Coronary artery (tissue), 2 donors: ENCODE data around the gene DHRS4L2.
A peak's percentile ranks its signal among the peaks of the same experiment; 100 is the strongest.
"Not testable (repeated sequence)": the region's sequence is repeated elsewhere in the genome, so short reads cannot be mapped to it uniquely, and the experiment has no call there.

ENCODE experiments used
- DNase-seq: peaks from one replicate; pipeline ENCODE4 v3.0.0-alpha.2; 2017; ENCODE audit warnings: low spot score
- H3K27ac ChIP-seq, 2 donors: fragments of 200-600 bp; sonication (generic); one replicate each; pipeline ENCODE4 v1.5.1; 2016 to 2019
- H3K4me3 ChIP-seq: fragments of 200-600 bp; sonication (generic); 2 replicates; pipeline ENCODE4 v1.5.1; 2016; ENCODE audit warnings: mild to moderate bottlenecking, moderate library complexity
- TF ChIP-seq, protein P1 (sequence below): fragments of 200-600 bp; sonication (generic); IDR thresholded peaks from one replicate; pipeline ENCODE4 v1.5.1; 2019; ENCODE audit warnings: antibody characterized with exemption

DHRS4L2 gene

DNA sequence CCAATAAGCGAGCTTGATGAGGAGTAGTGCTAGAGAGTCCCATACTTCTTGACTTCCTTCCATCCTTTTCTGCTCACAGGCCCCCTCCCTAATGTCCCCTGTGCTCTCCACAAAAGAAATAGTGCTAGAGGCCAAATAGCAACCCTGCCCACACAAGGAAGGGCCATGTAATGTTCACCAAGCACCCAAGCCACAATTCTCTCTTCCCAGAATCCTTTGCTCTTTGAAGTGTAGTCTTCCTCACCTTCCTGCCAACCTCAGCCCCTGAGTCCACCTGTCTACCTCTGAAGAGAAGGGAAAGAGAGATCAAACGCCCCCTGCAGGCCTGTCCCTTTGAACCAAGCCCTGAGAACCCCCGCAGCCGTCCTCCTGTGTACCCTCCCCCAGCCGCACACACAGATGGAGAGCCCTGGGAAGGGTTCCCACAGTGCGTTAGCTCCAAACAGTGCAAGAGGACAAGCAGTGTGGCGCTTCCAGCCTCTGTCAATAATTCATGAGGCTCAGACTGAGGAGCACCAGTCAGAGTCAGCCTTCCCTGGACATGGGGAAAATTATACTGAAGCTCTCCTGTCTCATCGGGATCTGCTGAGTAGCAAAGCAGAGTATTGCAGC is 37.0 kb upstream of the DHRS4L2 start:
- DNase-seq = no peak
- H3K4me3 ChIP-seq = no peak overlapping the region
- TF ChIP-seq, protein P1, sequence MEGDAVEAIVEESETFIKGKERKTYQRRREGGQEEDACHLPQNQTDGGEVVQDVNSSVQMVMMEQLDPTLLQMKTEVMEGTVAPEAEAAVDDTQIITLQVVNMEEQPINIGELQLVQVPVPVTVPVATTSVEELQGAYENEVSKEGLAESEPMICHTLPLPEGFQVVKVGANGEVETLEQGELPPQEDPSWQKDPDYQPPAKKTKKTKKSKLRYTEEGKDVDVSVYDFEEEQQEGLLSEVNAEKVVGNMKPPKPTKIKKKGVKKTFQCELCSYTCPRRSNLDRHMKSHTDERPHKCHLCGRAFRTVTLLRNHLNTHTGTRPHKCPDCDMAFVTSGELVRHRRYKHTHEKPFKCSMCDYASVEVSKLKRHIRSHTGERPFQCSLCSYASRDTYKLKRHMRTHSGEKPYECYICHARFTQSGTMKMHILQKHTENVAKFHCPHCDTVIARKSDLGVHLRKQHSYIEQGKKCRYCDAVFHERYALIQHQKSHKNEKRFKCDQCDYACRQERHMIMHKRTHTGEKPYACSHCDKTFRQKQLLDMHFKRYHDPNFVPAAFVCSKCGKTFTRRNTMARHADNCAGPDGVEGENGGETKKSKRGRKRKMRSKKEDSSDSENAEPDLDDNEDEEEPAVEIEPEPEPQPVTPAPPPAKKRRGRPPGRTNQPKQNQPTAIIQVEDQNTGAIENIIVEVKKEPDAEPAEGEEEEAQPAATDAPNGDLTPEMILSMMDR = no peak
- H3K27ac ChIP-seq = no peak overlapping the region

GRCh38 chr14:23953116-23953463 is 35.6 kb upstream of the DHRS4L2 start:
- not testable (repeated sequence) for DNase-seq
- Histone ChIP-seq H3K4me3 (peak overlapping the region; percentile 78), H3K27ac (peak overlapping the region; percentile 61 to 90)

- Histone ChIP-seq H3K4me3 (peak within 1 kb of the TSS; percentile 78), H3K27ac (peak within 1 kb of the TSS; percentile 61 to 90)
- peak; percentile 83 for DNase-seq
- TF ChIP-seq, protein P1 = peak; percentile 93
Observed at GRCh38 chr14:23953464-23954278, 35.1 kb upstream of the DHRS4L2 start, which contains the start of gene DHRS4. TSS of gene DHRS4 (plus strand) at chr14:23953770. CDS start at chr14:23953789, 19 bp downstream.

DNA sequence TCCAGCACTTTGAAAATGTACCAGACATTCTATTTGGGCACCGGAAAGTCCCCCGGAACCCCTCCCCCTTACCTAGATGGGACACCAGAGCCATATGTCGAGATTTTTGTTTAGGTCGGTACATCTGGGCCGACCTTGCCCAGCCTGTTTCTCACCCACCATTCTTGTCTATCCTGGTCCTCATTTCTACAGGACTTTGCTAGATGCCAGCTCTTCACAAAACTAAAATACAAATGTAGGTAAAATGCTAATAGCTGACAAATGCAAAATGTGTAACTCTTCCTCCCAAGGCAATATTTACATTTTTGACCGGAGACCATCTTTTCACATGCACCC is 34.5 kb upstream of the DHRS4L2 start:
- not testable (repeated sequence) for DNase-seq
- Histone ChIP-seq H3K27ac (peak overlapping the region; percentile 61 to 90), H3K4me3 (peak overlapping the region; percentile 78)
- TF ChIP-seq, protein P1 = peak; percentile 2

- H3K4me3 ChIP-seq, DNase-seq, H3K27ac ChIP-seq: not testable (repeated sequence)
Observed at GRCh38 chr14:23954965-23955364, 33.8 kb upstream of the DHRS4L2 start.

GRCh38 chr14:23955811-23956210 is 32.9 kb upstream of the DHRS4L2 start:
- not testable (repeated sequence) for DNase-seq, H3K27ac ChIP-seq, H3K4me3 ChIP-seq

DNA sequence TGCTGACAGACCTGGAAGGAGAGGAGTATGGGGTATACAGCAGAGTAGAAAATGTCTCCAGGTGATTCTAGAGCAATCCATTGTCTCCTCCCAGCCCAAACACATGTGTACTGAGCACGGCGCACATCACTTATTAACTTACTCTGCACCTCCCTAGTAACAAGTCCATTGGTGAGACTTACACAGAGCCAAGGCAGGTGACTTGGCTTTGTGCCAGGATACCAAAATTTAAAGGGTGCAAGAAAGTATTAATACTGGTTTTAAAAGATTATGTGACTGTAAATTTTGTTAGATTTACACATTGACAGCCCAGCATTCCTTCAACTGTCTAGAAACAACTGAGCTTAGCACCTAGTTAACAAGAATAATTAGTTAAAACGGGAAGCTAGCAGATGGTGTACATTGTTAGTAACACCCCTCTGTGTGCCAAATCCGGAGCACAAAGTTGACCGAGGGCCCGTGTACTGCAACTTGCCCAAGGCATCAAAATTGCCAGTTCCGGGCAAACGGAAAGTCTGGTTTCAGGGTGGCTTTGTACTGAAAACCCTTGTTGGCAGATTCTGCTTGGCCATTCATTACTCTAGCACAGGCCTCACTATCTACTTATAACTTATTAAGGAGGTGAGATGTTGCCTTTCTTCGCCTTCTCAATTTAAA is 30.7 kb upstream of the DHRS4L2 start:
- DNase-seq, H3K27ac ChIP-seq, H3K4me3 ChIP-seq: not testable (repeated sequence)

DNA sequence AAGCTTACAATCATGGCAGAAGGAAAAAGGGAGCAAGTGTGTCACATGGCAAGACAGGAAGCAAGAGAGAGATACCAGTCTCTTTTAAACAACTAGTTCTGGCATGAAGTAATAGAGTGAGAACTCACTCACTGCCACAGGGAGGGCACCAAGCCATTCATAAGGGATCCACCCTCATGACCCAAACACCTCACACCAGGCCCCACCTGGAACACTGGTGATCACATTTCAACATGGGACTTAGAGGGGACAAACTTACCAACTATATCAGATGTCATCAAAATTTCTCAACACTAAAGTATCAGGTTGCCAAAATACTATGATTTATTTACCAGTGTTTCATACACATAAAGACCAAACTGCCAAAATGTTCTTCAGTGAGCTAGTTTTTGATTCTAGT is 27.8 kb upstream of the DHRS4L2 start:
- H3K27ac ChIP-seq, DNase-seq, H3K4me3 ChIP-seq: not testable (repeated sequence)

- not testable (repeated sequence) for DNase-seq, H3K4me3 ChIP-seq, H3K27ac ChIP-seq
Observed at GRCh38 chr14:23961704-23962103, 27.0 kb upstream of the DHRS4L2 start.

DNA sequence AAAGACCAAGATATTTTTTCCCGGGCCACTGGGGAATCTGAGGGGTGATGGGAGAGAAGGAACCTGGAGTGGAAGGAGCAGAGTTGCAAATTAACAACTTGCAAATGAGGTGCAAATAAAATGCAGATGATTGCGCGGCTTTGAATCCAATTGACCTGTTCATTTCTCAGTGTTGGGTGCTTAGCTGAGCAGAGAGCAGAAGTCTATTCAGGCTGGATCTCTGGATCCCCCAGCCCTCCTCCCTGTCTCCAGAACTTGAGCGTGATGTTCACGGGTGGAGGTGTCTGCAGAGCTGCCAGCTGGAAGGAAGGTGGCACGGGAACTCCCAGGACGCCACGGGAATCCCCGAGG is 19.6 kb upstream of the DHRS4L2 start:
- H3K4me3 ChIP-seq = peak overlapping the region; percentile 77

DNA sequence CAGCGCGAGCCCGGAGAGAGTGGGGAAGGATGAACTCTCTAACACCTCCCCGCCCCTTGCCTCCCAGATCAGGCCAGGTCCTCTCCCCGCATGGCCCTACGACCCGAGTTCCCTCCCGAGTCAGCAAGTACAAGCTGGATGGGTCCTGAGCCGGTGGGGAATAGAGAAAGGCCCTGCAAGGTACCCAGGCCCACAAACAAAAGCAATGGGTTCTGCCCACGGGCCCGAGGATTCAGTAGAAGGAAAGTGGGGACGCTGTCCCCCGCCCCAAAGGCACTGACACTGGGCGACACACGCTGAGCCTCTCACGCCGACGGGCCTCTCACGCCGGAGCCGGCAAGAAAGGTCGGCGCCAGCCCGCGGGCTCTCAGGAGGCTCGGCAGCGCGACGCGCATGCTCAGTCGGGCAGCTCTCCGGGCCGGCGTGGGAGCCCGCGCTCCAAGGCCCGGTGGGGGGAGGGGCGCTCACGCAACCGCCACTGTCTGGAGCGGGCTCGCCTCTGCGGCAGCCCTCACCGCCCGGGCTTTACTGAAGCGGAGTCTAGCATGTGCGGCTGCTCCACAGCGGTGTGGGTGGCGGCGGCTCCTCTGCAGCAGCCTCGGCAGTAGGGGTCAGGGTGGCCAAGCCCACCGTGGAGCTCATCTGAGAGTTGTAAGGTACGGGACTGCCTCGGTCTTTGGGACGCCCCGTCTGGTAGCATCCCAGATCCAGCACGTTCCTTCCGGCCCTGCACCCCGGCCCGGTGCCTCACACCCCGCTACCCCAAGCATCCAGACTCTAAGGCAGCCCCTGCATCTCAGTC is 19.0 kb upstream of the DHRS4L2 start:
- not testable (repeated sequence) for DNase-seq
- peak overlapping the region in 1 of 2 donors; percentile 75 for H3K27ac ChIP-seq
- peak overlapping the region; percentile 77 for H3K4me3 ChIP-seq

More for the DNA sequence above, 19.6 kb upstream of the DHRS4L2 start:
- DNase-seq, H3K27ac ChIP-seq: not testable (repeated sequence)

GRCh38 chr14:23970283-23970659 is 18.5 kb upstream of the DHRS4L2 start:
- peak overlapping the region; percentile 77 for H3K4me3 ChIP-seq
- not testable (repeated sequence) for H3K27ac ChIP-seq, DNase-seq

DNA sequence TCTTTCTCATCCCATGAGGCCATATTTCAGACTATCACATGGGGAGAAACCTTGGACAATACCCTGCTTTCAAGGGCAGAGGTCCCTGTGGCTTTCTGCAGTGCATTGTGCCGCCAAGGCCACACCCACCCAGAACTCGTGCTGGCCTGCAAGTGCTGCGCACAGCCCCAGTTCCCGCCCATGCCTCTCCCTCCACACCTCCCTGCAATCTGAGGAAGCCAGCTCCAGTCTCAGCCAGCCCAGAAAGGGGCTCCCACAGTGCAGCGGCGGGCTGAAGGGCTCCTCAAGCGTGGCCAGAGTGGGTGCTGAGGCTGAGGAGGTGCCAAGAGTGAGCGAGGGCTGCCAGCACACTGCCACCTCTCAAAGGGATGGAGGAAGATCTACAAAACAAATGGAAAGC is 15.6 kb upstream of the DHRS4L2 start:
- H3K27ac ChIP-seq, H3K4me3 ChIP-seq, DNase-seq: not testable (repeated sequence)

- not testable (repeated sequence) for H3K27ac ChIP-seq, DNase-seq, H3K4me3 ChIP-seq
Observed at GRCh38 chr14:23974041-23974440, 14.7 kb upstream of the DHRS4L2 start.

- not testable (repeated sequence) for DNase-seq, H3K27ac ChIP-seq, H3K4me3 ChIP-seq
Observed at GRCh38 chr14:23977208-23977607, 11.5 kb upstream of the DHRS4L2 start.
